Measurements from ENCODE around the gene PCDHGA8.
A peak's percentile ranks its signal among the peaks of the same experiment; 100 is the strongest.
"Not testable (repeated sequence)": the region's sequence is repeated elsewhere in the genome, so short reads cannot be mapped to it uniquely, and the experiment has no call there.

PCDHGA8 gene

GRCh38 chr5:141403387-141403786 lies 11.0 kb downstream of the PCDHGA8 start:
- DNase-seq, result no peak

GRCh38 chr5:141407790-141408505 lies 15.5 kb downstream of the PCDHGA8 start, which contains the start of gene PCDHGB6:
Gene PCDHGB6 (plus strand): TSS chr5:141408021. CDS start chr5:141408203, 182 bp downstream.
- DNase-seq, result not testable (repeated sequence)

GRCh38 chr5:141409598-141410306 lies 17.3 kb downstream of the PCDHGA8 start:
- DNase-seq, result no peak

DNA sequence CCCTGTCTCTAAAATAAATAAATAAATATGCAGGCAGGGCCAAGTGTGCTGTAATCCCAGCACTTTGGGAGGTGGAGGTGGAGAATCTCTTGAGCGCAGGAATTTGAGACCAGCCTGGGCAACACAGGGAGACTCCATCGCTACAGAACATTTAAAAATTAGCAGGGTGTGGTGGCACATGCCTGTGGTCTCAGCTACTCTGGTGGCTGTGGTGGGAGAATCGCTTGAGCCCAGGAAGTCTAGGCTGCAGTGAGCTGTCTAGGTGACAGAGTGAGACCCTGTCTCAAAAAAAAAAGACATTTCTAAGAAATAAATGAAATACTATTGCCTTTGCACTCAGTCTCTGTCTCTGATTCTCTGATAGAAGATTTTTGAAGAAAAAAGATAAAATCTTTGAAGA lies 19.1 kb downstream of the PCDHGA8 start:
- no peak for DNase-seq

DNA sequence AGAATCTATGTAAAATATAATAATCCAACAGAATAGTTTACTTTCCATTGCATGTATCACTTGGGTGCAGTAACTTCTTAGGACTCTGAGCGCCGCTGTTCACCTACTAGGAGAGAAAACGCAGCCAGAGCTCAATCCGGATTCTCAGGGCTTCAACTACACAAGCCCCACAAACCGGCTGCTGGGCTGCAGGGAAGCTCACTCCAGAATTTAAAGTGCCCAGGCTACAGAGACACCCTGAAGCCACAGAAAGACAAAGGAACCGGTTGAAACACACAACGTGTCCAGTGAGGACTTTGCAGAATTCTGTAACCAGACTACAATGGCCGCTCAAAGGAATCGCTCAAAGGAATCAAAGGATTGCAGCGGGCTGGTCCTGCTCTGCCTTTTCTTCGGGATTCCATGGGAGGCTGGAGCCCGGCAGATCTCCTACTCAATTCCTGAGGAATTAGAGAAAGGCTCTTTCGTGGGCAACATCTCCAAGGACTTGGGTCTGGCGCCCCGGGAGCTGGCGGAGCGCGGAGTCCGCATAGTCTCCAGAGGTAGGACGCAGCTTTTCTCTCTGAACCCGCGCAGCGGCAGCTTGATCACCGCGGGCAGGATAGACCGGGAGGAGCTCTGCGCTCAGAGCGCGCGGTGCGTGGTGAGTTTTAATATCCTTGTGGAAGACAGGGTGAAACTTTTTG lies 20.6 kb downstream of the PCDHGA8 start, which contains the start of gene PCDHGA10:
PCDHGA10 (plus strand) TSS at position 134 of the 686 bp plus-strand sequence; CDS start at position 323, 189 bp downstream.
- no peak for DNase-seq

- DNase-seq, result no peak
Observed at GRCh38 chr5:141413540-141414069, 21.2 kb downstream of the PCDHGA8 start.

DNA sequence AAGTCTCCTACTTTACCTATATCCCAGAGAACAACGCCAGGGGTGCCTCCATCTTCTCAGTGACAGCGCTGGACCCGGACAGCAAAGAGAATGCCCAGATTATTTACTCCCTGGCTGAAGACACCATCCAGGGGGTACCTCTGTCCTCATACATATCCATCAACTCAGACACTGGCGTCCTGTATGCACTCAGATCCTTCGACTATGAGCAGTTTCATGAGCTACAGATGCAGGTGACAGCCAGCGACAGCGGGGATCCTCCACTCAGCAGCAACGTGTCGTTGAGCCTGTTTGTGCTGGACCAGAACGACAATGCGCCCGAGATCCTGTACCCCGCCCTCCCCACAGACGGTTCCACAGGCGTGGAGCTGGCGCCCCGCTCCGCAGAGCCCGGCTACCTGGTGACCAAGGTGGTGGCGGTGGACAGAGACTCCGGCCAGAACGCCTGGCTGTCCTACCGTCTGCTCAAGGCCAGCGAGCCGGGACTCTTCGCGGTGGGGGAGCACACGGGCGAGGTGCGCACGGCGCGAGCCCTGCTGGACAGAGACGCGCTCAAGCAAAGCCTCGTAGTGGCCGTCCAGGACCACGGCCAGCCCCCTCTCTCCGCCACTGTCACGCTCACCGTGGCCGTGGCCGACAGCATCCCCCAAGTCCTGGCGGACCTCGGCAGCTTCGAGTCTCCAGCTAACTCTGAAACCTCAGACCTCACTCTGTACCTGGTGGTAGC lies 22.3 kb downstream of the PCDHGA8 start:
- DNase-seq, result not testable (repeated sequence)

DNA sequence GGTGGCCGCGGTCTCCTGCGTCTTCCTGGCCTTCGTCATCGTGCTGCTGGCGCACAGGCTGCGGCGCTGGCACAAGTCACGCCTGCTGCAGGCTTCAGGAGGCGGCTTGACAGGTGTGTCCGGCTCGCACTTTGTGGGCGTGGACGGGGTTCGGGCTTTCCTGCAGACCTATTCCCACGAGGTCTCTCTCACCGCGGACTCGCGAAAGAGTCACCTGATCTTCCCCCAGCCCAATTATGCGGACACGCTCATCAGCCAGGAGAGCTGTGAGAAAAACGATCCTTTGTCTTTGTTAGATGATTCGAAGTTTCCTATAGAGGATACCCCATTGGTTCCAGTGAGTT lies 22.8 kb downstream of the PCDHGA8 start:
- DNase-seq, result not testable (repeated sequence)

DNA sequence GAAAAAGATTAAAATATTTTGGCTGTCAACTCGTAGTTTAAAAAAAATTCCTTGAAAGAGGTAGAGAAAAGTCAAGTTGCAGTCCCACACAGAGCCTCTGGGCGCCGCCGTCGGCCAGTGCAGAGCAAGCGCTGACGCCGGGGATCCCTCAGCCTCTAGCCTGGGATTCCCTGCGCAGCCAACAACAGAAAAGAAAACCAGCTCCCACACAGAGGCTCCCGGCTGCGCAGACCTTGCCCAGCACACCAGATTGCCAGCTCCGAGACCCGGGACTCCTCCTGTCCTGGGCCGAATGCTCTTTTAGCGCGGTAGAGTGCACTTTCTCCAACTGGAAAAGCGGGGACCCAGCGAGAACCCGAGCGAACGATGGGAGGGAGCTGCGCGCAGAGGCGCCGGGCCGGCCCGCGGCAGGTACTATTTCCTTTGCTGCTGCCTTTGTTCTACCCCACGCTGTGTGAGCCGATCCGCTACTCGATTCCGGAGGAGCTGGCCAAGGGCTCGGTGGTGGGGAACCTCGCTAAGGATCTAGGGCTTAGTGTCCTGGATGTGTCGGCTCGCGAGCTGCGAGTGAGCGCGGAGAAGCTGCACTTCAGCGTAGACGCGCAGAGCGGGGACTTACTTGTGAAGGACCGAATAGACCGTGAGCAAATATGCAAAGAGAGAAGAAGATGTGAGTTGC lies 25.2 kb downstream of the PCDHGA8 start, which contains the start of gene PCDHGB7:
PCDHGB7 (plus strand) TSS at position 184 of the 679 bp plus-strand sequence; CDS start at position 367, 183 bp downstream.
- peak; percentile 64 for DNase-seq

DNA sequence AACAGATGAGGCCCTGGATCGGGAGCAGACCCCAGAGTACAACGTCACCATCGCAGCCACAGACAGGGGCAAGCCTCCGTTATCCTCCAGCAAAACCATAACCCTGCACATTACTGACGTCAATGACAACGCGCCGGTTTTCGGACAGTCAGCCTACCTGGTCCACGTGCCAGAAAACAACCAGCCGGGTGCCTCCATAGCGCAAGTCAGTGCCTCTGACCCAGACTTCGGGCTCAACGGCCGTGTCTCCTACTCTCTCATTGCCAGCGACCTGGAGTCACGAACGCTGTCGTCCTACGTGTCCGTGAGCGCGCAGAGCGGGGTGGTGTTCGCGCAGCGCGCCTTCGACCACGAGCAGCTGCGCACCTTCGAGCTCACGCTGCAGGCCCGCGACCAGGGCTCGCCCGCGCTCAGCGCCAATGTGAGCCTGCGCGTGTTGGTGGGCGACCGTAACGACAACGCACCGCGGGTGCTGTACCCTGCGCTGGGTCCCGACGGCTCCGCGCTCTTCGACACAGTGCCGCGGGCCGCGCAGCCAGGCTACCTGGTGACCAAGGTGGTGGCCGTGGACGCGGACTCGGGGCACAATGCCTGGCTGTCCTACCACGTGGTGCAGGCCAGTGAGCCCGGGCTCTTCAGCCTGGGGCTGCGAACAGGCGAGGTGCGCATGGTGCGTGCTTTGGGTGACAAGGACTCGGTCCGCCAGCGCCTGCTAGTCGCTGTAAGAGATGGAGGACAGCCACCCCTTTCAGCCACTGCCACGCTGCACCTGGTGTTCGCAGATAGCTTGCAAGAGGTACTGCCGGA lies 26.8 kb downstream of the PCDHGA8 start:
- DNase-seq, result no peak

- no peak for DNase-seq
Observed at GRCh38 chr5:141420855-141421488, 28.5 kb downstream of the PCDHGA8 start, which contains the start of gene PCDHGA11. Gene PCDHGA11 (plus strand): TSS chr5:141421051. CDS start chr5:141421228, 177 bp downstream.

GRCh38 chr5:141421489-141421855 lies 29.0 kb downstream of the PCDHGA8 start:
- no peak for DNase-seq

DNA sequence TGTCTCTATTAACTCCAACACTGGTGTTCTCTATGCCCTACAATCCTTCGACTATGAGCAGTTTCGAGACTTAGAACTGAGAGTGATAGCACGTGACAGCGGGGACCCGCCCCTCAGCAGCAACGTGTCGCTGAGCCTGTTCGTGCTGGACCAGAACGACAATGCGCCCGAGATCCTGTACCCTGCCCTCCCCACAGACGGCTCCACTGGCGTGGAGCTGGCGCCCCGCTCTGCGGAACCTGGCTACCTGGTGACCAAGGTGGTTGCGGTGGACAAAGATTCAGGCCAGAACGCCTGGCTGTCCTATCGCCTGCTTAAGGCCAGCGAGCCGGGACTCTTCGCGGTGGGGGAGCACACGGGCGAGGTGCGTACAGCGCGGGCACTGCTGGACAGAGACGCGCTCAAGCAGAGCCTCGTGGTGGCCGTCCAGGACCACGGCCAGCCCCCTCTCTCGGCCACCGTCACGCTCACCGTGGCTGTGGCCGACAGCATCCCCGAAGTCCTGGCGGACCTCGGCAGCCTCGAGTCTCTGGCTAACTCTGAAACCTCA lies 30.4 kb downstream of the PCDHGA8 start:
- no peak for DNase-seq

GRCh38 chr5:141427783-141428426 lies 35.5 kb downstream of the PCDHGA8 start:
- DNase-seq, result no peak

DNA sequence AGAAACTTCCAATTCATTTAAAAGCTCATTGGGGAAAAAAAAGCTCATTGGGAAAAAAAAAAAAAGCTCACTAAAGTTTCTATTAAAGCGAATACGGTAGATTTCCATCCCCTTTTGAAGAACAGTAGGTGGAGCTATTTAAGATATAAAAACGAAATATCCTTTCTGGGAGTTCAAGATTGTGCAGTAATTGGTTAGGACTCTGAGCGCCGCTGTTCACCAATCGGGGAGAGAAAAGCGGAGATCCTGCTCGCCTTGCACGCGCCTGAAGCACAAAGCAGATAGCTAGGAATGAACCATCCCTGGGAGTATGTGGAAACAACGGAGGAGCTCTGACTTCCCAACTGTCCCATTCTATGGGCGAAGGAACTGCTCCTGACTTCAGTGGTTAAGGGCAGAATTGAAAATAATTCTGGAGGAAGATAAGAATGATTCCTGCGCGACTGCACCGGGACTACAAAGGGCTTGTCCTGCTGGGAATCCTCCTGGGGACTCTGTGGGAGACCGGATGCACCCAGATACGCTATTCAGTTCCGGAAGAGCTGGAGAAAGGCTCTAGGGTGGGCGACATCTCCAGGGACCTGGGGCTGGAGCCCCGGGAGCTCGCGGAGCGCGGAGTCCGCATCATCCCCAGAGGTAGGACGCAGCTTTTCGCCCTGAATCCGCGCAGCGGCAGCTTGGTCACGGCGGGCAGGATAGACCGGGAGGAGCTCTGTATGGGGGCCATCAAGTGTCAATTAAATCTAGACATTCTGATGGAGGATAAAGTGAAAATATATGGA lies 38.1 kb downstream of the PCDHGA8 start, which contains the start of gene PCDHGA12:
PCDHGA12 (plus strand) TSS at position 176 of the 782 bp plus-strand sequence; CDS start at position 429, 253 bp downstream.
- no peak for DNase-seq

GRCh38 chr5:141431286-141431685 lies 38.9 kb downstream of the PCDHGA8 start:
- no peak for DNase-seq

DNA sequence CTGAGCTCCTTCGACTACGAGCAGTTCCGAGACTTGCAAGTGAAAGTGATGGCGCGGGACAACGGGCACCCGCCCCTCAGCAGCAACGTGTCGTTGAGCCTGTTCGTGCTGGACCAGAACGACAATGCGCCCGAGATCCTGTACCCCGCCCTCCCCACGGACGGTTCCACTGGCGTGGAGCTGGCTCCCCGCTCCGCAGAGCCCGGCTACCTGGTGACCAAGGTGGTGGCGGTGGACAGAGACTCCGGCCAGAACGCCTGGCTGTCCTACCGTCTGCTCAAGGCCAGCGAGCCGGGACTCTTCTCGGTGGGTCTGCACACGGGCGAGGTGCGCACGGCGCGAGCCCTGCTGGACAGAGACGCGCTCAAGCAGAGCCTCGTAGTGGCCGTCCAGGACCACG lies 39.9 kb downstream of the PCDHGA8 start:
- DNase-seq, result not testable (repeated sequence)

DNA sequence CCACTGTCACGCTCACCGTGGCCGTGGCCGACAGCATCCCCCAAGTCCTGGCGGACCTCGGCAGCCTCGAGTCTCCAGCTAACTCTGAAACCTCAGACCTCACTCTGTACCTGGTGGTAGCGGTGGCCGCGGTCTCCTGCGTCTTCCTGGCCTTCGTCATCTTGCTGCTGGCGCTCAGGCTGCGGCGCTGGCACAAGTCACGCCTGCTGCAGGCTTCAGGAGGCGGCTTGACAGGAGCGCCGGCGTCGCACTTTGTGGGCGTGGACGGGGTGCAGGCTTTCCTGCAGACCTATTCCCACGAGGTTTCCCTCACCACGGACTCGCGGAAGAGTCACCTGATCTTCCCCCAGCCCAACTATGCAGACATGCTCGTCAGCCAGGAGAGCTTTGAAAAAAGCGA lies 40.3 kb downstream of the PCDHGA8 start:
- not testable (repeated sequence) for DNase-seq

- DNase-seq, result no peak
Observed at GRCh38 chr5:141434006-141434405, 41.6 kb downstream of the PCDHGA8 start.
